GM15510 (cell line): ENCODE results near the gene CES4A.

Experiments
- POLR2A ChIP-seq: IDR thresholded peaks from 3 replicates; pipeline ENCODE4 v1.6.1; 2011; ENCODE audit warnings: borderline replicate concordance; ENCODE audit not compliant: insufficient read length; ENCODE audit errors: extremely low read depth

Gene CES4A

DNA sequence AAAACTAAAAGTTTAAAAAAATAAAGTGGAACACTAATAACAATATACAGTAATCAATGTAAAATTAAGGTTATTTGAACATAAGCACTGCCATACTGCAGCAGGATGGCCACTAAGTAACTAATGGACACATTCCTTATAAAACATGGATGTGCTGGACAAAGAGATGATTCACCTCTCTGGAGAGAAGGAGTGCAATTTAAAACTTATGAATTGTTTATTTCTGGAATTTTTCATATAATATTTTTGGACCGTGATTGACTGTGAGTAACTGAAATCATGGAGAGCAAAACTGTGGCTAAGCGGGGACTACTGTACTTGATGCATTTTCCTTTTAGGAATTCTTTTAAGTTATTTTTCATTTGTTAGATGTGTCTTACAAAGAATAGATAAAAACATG, 62.4 kb downstream of the CES4A start:
- no peak for TF ChIP-seq POLR2A

DNA sequence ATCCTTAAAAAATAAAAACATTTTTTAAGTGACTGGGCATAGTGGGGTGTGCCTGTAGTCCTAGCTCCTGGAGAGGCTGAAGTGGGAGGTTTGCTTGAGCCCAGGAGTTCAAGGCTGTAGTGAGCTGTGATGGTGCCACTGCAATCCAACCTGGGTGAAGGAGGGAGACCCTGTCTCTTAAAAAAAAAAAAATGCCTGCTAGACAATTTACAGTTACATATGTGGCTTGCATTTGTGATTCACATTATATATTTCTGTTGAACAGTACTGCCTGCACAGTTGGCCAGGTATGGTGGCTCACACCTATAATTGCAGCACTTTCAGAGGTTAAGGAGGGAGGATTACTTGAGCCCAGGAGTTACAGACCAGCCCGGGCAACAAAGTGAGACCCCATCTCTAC, 64.0 kb downstream of the CES4A start:
- TF ChIP-seq POLR2A = no peak

DNA sequence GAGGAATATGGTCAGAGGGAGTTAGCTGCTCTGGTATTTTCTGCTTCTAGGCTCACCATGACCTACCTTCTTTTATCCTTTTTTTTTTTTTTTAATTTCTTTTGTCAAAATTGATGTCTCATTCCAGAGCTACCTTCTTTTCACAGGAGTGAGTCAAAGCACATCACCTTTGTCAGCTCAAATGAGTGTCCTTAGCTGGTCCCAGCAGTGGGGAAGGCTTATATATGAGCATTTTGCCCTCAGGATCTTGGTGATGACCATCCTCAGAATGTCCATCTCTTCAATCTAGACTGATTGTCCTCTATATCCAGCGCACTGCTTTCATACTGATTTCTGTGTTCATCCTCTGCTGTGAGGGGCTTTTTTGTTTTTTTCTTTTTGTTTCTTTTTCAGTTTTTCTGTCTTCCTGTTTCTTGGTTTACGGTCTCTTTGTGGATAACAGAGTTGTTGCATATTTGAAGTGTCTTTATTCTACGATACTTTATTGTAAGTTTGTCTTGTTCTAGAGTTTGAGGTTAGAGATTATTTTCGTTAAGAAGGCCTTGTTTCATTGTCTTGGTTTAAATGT, 65.5 kb downstream of the CES4A start:
- TF ChIP-seq POLR2A = no peak

DNA sequence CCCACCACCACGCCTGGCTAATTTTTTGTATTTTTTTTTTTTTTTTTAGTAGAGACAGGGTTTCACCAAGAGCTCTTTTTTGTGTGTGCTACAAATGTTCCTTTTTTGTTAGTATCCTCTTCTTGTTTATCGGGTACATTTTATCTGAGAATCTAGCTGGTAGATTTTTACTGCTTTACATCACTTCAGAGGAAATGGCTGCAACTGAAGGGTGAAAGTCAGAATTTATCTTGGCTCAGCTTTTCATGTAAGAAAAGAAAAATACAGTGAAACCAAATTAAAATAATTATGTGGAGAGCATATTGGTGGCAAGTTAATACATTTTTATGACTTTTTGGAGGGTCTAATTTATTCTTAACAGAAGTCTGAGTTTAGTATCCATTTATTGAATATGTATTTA, 66.5 kb downstream of the CES4A start:
- no peak for TF ChIP-seq POLR2A

DNA sequence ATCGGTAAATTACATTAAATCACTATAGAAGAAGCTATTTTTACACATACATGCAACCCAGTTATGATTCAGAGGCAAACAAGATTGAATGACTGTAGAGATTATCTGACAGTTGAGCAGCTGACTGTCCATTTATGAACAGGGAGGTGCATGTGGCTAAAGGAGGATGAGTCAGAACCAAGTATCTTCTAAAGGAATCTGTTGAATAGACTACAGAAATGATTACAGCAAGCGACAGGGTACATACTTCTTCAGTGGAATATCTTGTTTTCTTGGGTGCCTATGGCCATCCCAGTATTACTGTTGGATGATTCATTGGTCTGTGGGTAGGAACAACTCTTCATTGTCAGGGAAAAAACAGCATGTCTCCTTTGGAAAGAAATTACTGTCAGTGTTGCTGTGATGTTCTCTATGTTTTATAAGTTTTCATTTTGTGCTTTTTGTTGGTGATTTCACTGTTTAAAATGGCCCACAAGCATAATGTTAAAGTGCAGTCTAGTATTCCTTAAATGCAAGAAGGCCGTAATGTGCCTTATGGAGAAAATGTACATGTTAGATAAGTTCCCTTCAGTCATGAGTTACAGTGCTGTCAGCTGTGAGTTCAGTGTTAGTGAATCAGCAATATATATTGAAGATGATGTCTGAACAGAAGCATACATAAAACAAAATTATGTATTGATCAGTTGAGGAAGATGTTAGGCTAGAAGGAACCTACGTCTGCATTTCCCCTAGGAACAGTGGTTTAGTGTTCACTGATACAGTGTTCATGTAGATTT, 67.5 kb downstream of the CES4A start:
- no peak for TF ChIP-seq POLR2A
